NK-92 (cell line): Measurements from ENCODE around the gene CMTM7.
"Not testable (repeated sequence)": the region's sequence is repeated elsewhere in the genome, so short reads cannot be mapped to it uniquely, and the experiment has no call there.

ENCODE experiments used
- DNase-seq: peaks from one replicate; lab custom pipeline; 2025; ENCODE audit not compliant: unreplicated experiment; lab: John Stamatoyannopoulos, UW

The CMTM7 gene

DNA sequence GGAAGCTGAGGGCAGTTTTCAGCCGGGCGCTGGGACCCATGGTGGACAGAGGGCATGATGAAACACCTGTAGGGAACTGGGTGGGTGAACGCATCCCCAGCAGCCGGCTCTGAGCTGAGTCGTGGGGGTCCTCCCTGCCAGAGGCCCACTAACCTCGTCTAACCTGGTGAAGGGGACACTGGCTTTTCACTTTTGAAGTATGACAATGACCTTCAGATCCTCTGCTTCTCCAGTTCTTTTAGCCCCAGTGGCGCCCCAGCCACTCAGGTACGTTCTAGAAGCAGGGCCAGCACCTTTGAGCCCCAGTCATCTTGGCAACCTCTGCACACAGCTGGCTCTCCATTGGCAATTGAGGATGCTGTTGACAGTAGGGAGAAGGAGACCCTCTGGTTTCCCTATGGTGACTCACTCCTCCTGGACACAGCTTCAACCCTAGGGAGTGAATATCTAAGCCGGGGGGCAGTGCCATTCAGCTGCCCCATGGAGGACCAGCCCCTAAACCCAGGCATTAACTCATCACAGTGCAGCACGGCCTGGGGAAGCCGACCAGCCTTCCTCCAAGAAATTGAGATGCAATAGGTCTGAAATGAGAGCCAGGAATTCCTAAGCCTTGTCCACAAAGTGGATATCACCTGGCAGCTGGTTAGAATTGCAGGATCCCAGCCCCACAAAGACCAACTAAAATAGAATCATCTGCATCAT is 64.9 kb downstream of the CMTM7 start:
- DNase-seq, result no peak

DNA sequence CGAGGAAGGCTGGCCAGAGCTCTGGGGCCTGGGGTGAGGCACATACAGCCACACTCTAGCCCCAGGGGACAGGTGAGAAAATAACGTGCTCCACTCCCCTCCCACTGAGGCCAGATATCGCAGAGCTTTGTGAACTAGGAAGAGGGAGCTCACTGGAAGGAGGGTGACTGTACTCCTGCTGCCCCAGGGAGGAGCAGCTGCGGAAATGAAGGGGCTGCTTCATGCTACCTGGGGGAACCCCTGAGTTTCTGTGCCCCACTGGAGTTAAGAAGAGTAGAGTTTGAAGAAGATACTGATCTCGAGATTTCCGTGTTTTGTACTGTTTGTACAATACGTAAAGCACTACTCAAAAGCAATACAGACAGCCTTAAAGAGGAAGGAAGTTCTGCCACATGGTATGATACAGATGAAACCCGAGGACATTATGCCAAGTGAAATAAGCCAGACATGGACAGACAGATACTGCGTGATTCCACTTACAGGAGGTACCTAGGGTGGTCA is 66.4 kb downstream of the CMTM7 start:
- no peak for DNase-seq

DNA sequence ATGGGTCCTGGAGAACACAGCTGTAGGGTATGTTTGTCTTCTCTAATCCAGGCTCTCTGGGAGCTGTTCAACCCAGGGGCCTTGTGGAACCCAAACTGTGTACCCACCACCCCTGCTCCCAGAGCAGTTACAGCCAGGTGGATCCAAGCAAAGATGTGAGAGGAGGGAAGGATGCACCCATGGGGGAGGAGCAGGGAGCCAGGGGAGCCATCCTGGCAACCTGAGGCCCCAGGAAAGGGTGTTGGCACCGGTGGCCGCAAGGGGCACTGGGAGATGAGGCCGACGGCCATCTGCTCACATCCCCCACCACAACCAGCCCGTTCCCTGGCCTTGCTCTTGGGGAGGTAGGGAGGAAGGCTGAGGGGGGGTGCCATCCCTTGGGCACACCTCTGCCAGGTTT is 67.8 kb downstream of the CMTM7 start:
- no peak for DNase-seq

DNA sequence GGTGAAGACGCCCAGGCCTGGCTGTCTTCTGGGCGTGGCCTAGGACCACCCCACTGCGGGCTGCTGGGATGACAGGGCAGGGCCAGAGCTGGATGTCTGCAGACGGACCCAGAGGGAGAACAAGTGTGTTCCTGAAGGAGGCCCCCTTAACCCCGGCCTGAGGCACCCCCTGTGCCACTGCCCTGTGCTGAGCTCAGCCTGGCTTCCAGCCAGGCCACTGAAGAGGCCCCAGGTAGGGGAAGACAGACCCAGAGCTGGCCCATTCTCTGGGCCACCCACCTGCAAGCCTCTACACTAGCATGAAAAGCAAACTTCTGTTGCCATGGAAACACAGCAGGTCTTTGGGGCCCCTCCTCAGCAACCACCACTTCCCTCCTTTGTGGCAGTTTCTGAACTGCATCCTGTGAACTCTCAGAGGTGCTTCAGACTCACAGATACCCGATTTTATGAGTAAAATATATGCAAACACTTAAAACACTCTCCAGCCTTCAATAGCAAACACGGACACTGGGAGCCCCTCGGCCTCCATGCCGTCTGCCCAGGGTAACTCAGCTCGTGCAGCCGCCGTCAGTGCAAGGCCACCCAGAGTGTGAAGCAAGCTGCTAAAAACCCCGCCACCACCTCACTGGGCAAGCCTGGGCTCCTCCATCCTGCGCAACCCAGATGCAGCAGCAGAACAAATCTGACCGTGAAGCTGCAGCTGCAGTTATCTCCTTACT is 68.5 kb downstream of the CMTM7 start:
- no peak for DNase-seq

DNA sequence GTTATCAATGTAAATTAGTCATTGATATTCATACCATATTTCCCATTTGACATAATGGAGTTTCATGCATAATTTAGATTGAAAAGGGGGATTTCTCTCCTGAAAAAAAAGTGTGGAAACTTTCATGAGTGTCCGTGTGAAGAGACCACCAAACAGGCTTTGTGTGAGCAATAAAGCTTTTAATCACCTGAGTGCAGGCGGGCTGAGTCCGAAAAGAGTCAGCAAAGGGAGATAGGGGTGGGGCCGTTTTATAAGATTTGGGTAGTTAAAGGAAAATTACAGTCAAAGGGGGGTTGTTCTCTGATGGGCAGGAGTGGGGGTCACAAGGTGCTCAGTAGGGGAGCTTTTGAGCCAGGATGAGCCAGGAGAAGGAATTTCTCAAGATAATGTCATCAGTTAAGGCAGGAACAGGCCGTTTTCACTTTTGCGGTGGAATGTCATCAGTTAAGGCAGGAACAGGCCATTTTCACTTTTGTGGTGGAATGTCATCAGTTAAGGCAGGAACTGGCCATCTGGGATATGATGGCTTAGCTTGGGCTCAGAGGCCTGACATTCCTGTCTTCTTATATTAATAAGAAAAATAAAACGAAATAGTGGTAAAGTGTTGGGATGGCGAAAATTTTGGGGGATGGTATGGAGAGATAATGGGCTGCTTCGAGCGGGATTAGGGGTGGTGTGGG is 69.3 kb downstream of the CMTM7 start:
- DNase-seq, result not testable (repeated sequence)

DNA sequence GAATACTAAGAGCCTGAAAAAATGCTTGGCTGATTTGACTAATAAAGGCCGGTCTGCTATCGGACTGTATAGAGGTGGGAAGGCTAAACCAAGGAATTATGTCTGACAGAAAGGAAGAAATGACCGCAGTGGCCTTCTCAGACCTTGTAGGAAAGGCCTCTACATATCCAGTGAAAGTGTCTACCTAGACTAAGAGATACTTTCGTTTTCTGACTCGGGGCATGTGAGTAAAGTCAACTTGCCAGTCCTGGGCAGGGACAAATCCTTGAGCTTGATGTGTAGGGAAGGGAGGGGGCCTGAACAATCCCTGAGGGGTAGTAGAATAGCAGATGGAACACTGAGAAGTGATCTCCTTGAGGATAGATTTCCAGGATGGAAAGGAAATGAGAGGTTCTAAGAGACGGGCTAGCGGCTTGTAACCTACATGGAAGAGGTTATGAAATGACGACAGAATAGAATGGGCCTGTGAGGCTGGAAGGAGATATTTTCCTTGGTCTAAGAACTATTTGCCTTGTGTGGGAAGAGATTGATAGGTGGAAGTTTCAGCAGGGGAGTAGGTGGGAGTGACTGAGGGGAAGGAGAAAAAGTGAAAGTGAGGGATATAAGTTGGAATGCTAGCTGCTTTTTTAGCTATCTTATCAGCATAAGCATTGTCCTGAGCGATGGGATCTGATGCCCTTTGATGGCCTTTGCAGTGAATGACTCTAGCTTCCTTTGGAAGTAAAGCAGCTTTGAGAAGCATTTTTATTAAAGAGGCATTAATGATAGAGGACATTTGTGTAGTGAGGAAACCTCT is 70.7 kb downstream of the CMTM7 start:
- not testable (repeated sequence) for DNase-seq

DNA sequence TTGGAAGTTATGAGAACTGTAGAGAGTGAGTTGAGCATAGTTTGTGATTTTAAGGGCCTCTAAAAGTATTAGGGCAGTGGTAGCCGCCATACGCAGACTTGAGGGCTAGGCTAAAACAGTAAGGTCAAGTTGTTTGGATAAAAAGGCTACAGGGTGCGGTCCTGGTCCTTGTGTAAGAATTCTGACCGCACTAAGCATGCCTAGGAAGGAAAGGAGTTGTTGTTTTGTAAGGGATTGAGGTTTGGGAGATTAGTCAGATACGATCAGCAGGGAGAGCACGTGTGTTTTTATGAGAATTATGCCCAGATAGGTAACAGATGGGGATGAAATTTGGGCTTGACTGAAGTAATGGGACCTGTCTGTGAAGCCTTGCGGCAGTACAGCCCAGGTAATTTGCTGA is 71.8 kb downstream of the CMTM7 start:
- not testable (repeated sequence) for DNase-seq

DNA sequence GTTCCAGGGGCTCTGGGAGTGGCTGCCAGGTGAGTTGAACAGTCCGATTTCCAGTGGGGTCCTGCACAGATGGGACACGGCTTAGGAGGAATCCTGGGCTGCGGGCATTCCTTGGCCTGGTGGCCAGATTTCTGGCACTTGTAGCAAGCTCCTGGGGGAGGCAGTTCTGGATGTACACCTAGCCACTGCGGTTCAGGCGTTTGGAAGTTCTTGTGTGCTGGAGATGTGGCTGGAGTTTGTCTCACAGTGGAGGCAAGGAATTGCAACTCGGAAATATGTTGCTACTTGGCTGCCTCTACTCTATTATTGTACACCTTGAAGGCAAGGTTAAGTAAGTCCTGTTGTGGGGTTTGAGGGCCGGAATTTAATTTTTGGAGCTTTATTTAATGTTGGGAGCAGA is 73.1 kb downstream of the CMTM7 start:
- not testable (repeated sequence) for DNase-seq

DNA sequence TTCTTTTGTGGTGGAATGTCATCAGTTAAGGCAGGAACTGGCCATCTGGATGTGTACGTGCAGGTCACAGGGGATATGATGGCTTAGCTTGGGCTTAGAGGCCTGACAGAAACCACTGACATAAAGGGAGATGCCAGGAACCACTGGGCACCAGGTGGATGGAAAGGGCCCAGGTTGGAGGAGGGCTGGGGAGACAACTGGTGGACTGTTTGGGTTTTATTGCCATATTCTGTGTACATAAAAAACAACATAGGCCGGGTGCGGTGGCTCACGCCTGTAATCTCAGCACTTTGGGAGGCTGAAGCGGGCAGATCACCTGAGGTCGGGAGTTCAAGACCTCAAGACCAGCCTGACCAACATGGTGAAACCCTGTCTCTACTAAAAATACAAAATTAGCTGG is 75.2 kb downstream of the CMTM7 start:
- DNase-seq, result not testable (repeated sequence)

DNA sequence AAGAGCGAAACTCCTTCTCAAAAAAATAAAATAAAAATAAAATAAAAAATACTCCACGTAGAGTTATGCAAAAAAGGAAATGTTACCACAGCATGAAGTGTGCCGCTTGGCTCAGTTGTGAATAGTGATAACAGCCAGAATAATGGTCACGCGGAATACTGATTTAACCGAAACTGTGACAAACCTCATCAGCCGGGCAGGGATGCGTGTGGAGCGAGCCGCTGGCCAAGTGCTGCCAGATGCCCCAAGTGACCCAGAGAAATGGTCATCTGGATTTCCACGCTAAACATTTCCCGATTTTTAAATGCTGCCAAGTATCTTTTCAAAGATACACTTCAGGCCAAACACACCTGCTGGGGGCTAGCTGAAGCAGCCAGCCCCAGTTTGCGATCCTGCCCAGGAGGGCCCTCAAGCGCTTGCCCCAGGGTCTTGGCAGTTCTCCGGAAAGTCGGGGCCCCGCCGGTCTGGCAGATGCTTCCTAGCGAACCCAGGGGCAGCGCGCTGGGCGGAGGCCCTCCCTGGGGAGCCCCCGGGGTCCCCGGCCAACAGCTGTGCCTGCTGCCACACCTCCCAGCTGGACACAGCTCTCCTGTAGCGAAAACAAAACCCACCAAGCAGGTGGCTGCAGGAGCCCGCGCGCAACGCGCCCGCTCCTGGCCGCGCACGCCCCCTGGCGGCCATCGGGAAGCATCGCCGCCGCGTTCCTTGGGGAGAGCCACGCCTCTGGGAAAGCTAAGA is 75.8 kb downstream of the CMTM7 start:
- DNase-seq, result peak; percentile 7

DNA sequence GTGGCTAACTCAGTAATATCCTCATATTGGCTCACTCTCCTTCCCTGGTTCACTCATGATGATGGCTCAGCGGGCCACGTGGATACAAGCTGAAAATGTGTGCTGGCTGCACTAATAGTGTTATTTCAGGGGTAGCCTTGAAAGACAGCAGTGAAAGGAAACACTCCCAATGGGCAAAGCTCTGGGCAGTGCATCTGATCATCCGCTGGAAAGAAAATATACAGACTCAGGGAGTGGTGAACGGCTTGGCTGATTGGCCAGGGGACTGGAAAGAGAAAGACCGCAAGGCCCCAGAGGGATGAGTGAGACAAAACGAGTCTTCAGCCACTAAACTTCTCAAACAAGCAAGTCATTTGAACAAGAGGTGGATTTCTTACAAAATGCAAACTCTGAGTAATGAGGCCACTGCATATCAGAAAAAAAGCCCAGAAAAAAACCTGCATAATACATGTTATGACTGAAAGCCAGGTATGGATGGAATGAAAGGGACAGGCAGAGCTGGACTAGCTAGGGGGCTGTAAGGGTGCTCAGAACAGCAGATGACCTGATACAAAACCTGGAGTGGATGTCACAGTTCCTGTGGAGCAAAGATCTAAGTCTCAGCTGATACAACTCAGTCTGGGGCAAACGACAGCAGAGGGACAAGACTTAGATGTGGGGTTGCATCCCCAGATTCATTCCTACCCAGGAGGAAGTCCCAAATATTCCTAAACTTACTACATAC is 77.7 kb downstream of the CMTM7 start:
- DNase-seq, result no peak

DNA sequence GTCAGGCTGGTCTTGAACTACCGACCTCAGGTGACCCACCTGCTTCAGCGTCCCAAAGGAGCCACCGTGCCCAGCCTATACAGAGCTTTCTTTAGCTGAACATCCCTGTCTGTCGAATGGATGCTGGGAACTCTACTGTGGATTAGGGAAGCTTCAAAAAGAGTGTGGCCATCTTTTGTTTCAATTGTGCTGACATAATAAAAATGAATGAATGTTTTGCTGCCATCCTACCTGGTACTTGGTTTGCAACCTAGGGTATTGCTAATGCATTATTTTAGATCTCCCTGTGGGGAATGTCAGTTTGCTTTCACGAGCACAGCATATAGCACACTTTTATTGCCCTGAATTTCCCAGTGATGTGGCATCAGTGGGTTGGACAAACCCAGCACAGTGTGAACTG is 78.7 kb downstream of the CMTM7 start:
- no peak for DNase-seq

DNA sequence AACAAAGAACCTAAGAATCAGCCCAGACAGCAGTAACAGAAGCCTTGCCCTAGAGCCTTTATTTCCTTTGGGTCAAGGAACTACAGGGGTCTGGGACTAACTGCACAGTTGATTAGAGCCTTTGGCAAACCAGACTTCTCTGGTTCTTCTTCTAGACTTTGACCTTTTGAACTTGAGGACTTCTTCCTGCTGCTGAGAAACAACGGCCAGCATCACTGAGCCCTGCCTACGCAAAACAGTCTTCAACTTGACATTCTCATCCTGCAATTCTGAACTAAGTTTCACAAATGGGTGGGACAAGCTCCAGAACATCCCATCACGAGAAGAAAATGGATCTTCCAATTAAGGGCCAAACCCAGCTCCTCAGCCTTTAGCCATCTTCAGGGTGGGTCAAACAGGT is 79.6 kb downstream of the CMTM7 start:
- no peak for DNase-seq

DNA sequence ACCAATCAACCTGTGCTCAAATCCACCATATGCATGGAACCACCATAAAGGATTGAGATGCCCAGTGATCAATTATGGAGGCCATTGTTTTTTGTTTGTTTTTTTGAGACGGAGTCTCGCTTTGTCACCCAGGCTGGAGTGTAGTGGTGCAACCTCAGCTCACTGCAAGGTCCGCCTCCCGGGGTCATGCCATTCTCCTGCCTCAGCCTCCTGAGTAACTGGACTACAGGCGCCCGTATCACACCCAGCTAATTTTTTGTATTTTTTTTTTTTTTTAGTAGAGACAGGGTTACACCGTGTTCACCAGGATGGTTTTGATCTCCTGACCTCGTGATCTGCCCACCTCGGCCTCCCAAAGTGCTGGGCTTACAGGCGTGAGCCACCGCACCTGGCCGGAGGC is 80.5 kb downstream of the CMTM7 start:
- not testable (repeated sequence) for DNase-seq

DNA sequence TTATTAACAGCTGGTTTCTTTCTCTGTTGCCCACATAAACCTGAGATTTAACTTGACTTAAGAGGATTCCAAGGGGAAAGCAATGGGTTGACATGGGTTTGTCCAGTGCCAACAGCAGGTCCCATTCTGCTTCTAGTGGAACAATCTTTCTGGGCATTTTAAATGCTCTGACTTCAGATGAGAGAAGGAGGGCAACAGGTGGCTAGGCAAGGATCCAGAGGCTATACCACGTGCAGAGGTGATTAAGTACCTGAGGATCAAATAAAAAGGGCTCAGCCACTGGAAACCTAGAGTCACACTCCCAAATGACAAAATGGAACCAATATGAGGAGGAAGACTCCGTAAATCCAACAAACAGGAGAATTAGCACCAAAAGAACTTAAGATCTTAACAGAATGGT is 82.5 kb downstream of the CMTM7 start:
- DNase-seq, result no peak

DNA sequence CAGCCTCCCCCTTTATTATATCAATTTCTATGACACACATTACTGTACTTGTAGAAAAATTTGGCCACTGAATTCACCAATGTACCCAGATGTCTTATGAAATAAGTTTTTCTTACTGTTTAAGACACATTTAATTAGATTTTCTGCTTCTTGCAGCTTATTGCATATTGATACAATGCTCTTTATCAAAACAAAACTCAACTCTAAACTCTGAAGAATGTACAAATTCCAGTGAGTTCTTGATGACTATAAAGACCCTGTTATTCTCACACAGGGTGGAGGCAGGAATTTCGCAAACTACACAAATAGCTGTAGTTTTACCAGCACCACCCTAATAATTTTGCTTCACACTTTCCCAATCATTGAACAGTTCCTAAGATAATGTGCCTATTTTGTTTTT is 89.0 kb downstream of the CMTM7 start:
- DNase-seq, result no peak

DNA sequence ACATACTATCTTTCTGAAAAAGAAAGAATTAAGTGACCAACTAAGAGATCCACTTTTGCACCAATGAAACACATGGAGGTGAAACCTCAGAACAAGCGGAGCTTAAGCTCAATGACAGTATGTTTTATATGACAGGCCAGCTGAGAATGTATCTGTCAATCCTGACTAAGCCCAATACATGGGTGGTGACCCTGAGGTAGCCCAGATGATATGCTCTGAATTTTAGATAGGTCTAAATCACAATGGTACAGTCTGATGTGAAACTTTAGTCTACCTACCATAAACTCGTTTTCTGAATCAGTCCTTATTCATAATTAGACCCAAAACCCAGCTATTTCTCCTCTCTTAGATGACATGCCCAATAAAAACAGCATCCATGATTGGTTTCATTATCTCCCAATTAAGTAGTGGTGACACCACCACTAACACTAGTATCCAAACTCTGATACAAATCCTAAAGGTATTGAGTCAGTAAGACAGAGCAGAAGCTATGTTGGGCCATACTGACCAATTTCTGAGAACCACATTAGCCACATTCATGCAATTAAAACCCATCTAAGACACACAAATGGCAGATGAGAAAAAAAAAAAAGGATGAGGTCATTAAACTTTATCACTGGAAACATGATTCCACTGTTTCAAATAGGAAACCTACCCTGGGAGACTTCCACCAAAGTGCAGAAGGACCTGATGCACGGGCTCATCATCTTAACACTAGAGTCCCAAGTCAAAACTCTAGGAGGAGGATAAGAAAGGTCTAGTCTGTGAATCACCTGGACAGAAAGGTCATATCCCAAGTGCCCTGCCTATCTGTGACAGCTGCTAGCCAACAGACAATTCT is 90.4 kb downstream of the CMTM7 start:
- no peak for DNase-seq

DNA sequence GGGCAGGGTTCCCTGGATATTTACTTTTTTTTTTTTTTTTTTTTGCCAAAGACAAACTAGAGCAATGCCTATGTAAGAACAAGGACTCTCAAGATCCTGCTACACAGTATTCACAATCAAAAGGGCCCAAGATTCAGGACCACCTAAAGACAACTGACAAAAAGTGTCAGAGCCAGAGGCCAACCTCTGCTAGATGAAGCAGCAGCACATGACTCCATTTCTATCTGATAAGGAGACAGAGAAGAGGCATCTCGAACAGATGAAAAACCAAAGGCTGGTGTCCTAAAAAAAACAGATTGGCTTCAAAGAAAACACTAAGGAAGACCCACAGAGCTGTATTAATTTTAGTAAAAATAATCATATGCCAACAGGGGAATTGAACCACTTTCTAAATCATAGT is 91.0 kb downstream of the CMTM7 start:
- DNase-seq, result no peak

DNA sequence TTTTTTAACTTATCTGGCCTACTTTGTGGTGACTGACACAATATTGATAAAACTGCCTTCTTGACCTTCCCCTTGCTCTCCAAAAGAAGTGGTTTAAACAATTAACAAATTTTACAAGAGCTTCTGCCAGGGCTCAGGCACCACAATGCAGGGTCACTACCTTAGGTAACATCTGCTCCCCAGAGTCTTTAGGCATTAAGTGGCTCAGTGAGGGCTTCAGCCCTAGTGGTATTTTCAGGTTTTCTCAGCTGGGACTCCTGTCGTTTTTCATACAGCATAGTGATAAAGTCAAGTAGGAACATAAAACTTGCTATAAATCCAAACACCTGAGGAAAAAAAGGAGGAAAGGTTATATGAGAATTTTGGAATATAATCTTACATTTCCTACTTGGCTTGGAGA is 92.1 kb downstream of the CMTM7 start:
- DNase-seq, result no peak
